GM13977 (cell line): ENCODE data around the gene PANX2.

Experiments used
- DNase-seq: peaks from one replicate; pipeline ENCODE4 v3.0.0; 2012; ENCODE audit warnings: low spot score
- in situ Hi-C: fragments of 300-500 bp; cut with MboI; formaldehyde crosslinking; loops from one replicate; pipeline ENCODE4 v1.12.0; 2022; ENCODE audit warnings: low sequenced_read_pairs, low pct_unique_long_range_greater_than_20kb, mixed read lengths, inconsistent platforms; ENCODE audit not compliant: unreplicated experiment
- TF ChIP-seq, protein P1 (sequence below): IDR thresholded peaks from 2 replicates; pipeline ENCODE4 v1.5.1; 2012; ENCODE audit warnings: mild to moderate bottlenecking, control low read depth; ENCODE audit not compliant: insufficient read depth; ENCODE audit errors: extremely low read depth, missing control alignments

PANX2 gene

GRCh38 chr22:50211147-50211546 is 40.6 kb downstream of the PANX2 start:
- DNase-seq: no peak
- in situ Hi-C loops: no loop called here
- TF ChIP-seq, protein P1, sequence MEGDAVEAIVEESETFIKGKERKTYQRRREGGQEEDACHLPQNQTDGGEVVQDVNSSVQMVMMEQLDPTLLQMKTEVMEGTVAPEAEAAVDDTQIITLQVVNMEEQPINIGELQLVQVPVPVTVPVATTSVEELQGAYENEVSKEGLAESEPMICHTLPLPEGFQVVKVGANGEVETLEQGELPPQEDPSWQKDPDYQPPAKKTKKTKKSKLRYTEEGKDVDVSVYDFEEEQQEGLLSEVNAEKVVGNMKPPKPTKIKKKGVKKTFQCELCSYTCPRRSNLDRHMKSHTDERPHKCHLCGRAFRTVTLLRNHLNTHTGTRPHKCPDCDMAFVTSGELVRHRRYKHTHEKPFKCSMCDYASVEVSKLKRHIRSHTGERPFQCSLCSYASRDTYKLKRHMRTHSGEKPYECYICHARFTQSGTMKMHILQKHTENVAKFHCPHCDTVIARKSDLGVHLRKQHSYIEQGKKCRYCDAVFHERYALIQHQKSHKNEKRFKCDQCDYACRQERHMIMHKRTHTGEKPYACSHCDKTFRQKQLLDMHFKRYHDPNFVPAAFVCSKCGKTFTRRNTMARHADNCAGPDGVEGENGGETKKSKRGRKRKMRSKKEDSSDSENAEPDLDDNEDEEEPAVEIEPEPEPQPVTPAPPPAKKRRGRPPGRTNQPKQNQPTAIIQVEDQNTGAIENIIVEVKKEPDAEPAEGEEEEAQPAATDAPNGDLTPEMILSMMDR: no peak

GRCh38 chr22:50213263-50213662 is 42.7 kb downstream of the PANX2 start:
- no peak for DNase-seq
- TF ChIP-seq, protein P1: no peak
- in situ Hi-C loops: no loop called here

DNA sequence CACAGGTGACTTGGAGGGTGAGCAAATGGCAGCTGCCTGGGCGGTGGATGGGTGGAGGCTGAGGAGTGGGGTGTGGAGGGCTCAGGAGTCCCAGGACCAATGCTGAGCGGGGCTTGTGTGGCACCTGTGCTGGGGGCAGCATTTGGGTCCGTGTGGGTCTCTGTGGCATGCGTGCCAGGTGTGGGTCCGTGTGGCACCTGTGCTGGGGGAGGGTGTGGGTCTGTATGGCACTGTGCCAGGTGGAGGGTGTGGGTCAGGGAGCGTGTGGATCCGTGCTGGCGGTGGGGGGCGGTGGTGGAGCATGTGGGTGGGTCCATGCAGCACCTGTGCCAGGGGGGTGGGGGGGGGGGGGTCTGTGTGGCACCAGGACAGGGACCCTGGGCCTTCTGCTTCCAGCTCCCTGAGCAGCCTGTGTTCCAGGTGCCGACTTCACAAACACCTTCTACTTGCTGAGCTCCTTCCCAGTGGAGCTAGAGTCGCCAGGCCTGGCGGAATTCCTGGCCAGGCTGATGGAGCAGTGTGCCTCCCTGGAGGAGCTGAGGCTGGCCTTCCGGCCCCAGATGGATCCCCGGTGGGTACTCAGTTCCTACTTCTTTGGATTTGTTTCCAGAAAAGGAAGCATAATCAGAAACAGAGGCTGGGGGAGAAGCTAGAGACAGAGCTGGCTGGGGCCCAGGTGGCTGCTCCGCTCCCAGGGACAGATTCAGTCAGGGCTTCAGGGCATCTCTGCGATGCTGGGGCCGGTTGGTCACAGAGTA is 44.9 kb downstream of the PANX2 start:
- TF ChIP-seq, protein P1: no peak
- DNase-seq: no peak
- in situ Hi-C loops: no loop called here

DNA sequence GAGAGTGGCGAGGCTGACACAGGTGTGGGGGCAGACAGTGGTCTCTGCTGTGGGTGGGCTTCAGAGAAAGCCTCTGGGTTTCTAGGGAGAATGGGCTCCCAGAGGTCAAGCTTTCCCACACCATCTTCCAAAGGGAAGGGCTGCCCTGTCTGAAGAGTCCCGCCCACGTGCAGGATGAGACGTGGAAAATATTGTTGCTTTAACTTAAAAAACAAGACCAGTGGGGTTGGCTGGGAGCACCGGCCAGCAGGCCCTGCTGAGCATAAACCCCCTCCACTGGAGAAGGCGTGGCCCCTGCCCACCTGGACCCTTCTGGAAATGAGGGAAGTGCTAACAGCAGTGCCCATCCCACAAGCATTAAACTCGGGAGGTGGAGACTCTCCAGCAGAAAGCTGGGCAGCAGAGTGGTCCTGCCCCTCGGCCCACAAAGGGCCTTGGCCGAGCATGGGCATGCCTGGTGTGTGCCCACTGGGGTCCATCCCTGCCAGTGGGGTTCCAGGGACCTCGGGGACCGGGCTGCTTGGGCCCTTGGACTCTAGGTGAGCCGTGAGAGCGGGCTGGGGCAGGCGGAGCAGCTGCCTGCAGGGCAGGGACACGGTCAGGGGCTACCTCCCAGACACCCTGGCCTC is 45.6 kb downstream of the PANX2 start:
- DNase-seq: no peak
- TF ChIP-seq, protein P1: no peak
- in situ Hi-C loops: no loop called here

GRCh38 chr22:50216684-50217520 is 46.4 kb downstream of the PANX2 start:
- DNase-seq: no peak
- TF ChIP-seq, protein P1: no peak
- in situ Hi-C loops: no loop called here

GRCh38 chr22:50217543-50218152 is 47.1 kb downstream of the PANX2 start:
- TF ChIP-seq, protein P1: no peak
- DNase-seq: no peak
- in situ Hi-C loops: no loop called here
